HFF-Myc (cell line): ENCODE measurements around the gene TLCD1.

ENCODE experiments used
- DNase-seq: peaks from one replicate; pipeline ENCODE4 v3.0.0-alpha.2; 2011; ENCODE audit warnings: low read depth; ENCODE audit errors: extremely low read depth
- H3K4me3 ChIP-seq: replicated peaks from 2 replicates; pipeline ENCODE4 v1.5.1; 2011; ENCODE audit warnings: low read depth, mild to moderate bottlenecking, control low read depth, low read length
- CTCF ChIP-seq: IDR thresholded peaks from 2 replicates; pipeline ENCODE4 v1.5.1; 2012; ENCODE audit warnings: mild to moderate bottlenecking, low read depth, low read length, control low read depth; ENCODE audit errors: missing control alignments

Gene TLCD1

GRCh38 chr17:28714281-28714680 is 11.8 kb downstream of the TLCD1 start:
- no peak for TF ChIP-seq CTCF
- DNase-seq: no peak
- no peak overlapping the region for H3K4me3 ChIP-seq

- DNase-seq: no peak
- no peak for TF ChIP-seq CTCF
- no peak overlapping the region for H3K4me3 ChIP-seq
Observed at GRCh38 chr17:28712705-28713415, 13.2 kb downstream of the TLCD1 start.

- DNase-seq: no peak
- H3K4me3 ChIP-seq: peak overlapping the region; percentile 44
- TF ChIP-seq CTCF: no peak
Observed at GRCh38 chr17:28712032-28712704, 13.9 kb downstream of the TLCD1 start.

GRCh38 chr17:28711723-28712031 is 14.4 kb downstream of the TLCD1 start, which contains the start of gene PROCA1:
TSS of gene PROCA1 (minus strand) at chr17:28711888. CDS start at chr17:28711660, 228 bp downstream.
- no peak for DNase-seq
- TF ChIP-seq CTCF: no peak
- peak within 1 kb of the TSS; percentile 44 for H3K4me3 ChIP-seq

GRCh38 chr17:28710861-28711722 is 14.9 kb downstream of the TLCD1 start:
- DNase-seq: no peak
- TF ChIP-seq CTCF: no peak
- peak overlapping the region; percentile 44 for H3K4me3 ChIP-seq

GRCh38 chr17:28707339-28707720 is 18.7 kb downstream of the TLCD1 start:
- no peak for DNase-seq
- H3K4me3 ChIP-seq: no peak overlapping the region
- no peak for TF ChIP-seq CTCF
